HG03565 (cell line): ENCODE measurements around the gene FUT8.
A peak's percentile ranks its signal among the peaks of the same experiment; 100 is the strongest.
"Not testable (repeated sequence)": the region's sequence is repeated elsewhere in the genome, so short reads cannot be mapped to it uniquely, and the experiment has no call there.

Experiments
- ATAC-seq: cut with Tn5 transposase; IDR thresholded peaks from one replicate; pipeline ENCODE4 v1.9.1; 2021; ENCODE audit warnings: mild to moderate bottlenecking, moderate library complexity; ENCODE audit not compliant: unreplicated experiment

The FUT8 gene

GRCh38 chr14:65415613-65416012 is 3.1 kb downstream of the FUT8 start:
- ATAC-seq, result no peak

GRCh38 chr14:65419593-65420252 is 7.2 kb downstream of the FUT8 start:
- no peak for ATAC-seq

- no peak for ATAC-seq
These were observed 8.9 kb downstream of the FUT8 start for GRCh38 chr14:65421201-65421981.

GRCh38 chr14:65422088-65422834 is 9.7 kb downstream of the FUT8 start:
- no peak for ATAC-seq

- ATAC-seq, result no peak
These were observed 11.5 kb downstream of the FUT8 start for GRCh38 chr14:65423982-65424381.

GRCh38 chr14:65424531-65424930 is 12.0 kb downstream of the FUT8 start:
- no peak for ATAC-seq

GRCh38 chr14:65425885-65426284 is 13.4 kb downstream of the FUT8 start:
- peak; percentile 64 for ATAC-seq

- not testable (repeated sequence) for ATAC-seq
These were observed 14.4 kb downstream of the FUT8 start for GRCh38 chr14:65426902-65427301.

- ATAC-seq, result no peak
These were observed 16.2 kb downstream of the FUT8 start for GRCh38 chr14:65428691-65429090.

GRCh38 chr14:65429757-65430156 is 17.2 kb downstream of the FUT8 start:
- no peak for ATAC-seq

GRCh38 chr14:65431245-65431644 is 18.7 kb downstream of the FUT8 start:
- no peak for ATAC-seq

- ATAC-seq, result no peak
These were observed 19.4 kb downstream of the FUT8 start for GRCh38 chr14:65431951-65432350.

- no peak for ATAC-seq
These were observed 19.9 kb downstream of the FUT8 start for GRCh38 chr14:65432361-65432948.

- no peak for ATAC-seq
These were observed 20.6 kb downstream of the FUT8 start for GRCh38 chr14:65433157-65433556.

GRCh38 chr14:65433646-65434045 is 21.1 kb downstream of the FUT8 start:
- no peak for ATAC-seq

- no peak for ATAC-seq
These were observed 21.8 kb downstream of the FUT8 start for GRCh38 chr14:65434216-65434850.

GRCh38 chr14:65438266-65438933 is 25.9 kb downstream of the FUT8 start:
- ATAC-seq, result no peak

- ATAC-seq, result no peak
These were observed 26.6 kb downstream of the FUT8 start for GRCh38 chr14:65439117-65439516.

- ATAC-seq, result no peak
These were observed 27.7 kb downstream of the FUT8 start for GRCh38 chr14:65440230-65440629.

- no peak for ATAC-seq
These were observed 31.7 kb downstream of the FUT8 start for GRCh38 chr14:65444230-65444629.
